Sigmoid colon (tissue), 7 donors: ENCODE measurements around the gene LEMD1. TPM values are rescaled to one million over a fixed set of nuclear protein-coding genes. Genes with fewer than 3 reads are reported as not detected.

Source experiments
- DNase-seq: peaks from one replicate; pipeline ENCODE4 v3.0.0-alpha.2; 2019
- H3K27ac ChIP-seq, 4 donors: fragments of 200-600 bp; sonication (generic); one replicate each; pipeline ENCODE4 v1.5.1; 2016 to 2019; ENCODE audit warnings: mild to moderate bottlenecking in 1 of 4
- H3K27me3 ChIP-seq, 3 donors: fragments of 200-600 bp; sonication (generic); one replicate each; pipeline ENCODE4 v1.5.1; 2019; ENCODE audit warnings: mild to moderate bottlenecking in 1 of 3
- H3K36me3 ChIP-seq, 4 donors: fragments of 200-600 bp; sonication (generic); one replicate each; pipeline ENCODE4 v1.5.1; 2016 to 2019
- H3K4me1 ChIP-seq, 4 donors: fragments of 200-600 bp; sonication (generic); one replicate each; pipeline ENCODE4 v1.5.1; 2017 to 2019
- H3K4me3 ChIP-seq, 4 donors: fragments of 200-600 bp; sonication (generic); one replicate each; pipeline ENCODE4 v1.5.1; 2017 to 2019; ENCODE audit warnings: mild to moderate bottlenecking in 2 of 4, moderate library complexity in 1 of 4
- H3K9me3 ChIP-seq, 4 donors: fragments of 200-600 bp in 3 of 4; sonication (generic) in 3 of 4; one replicate each; pipeline versions ENCODE4 v1.5.1 to v1.6.1; 2013 to 2019
- EP300 ChIP-seq, 4 donors: sonication (generic); formaldehyde crosslinking; IDR thresholded peaks; one replicate each; pipeline ENCODE4 v1.6.1; 2017; ENCODE audit warnings: antibody characterized with exemption in 4 of 4
- POLR2A ChIP-seq, 2 donors: fragments of 450-650 bp; IDR thresholded peaks; one replicate each; pipeline ENCODE4 v1.6.1; 2016; ENCODE audit warnings: antibody characterized with exemption in 2 of 2, mild to moderate bottlenecking in 2 of 2, moderate library complexity in 2 of 2
- POLR2AphosphoS5 ChIP-seq, 4 donors: sonication (generic); formaldehyde crosslinking; IDR thresholded peaks; one replicate each; pipeline ENCODE4 v1.6.1; 2017; ENCODE audit warnings: antibody characterized with exemption in 4 of 4
- WGBS, 2 donors: extraction: QIAGEN DNeasy Blood & Tissue Kit; methylation state at CpG; one replicate each; pipeline ENCODE4 v1.1.7; 2013; 5-methylcytosine and 5-hydroxymethylcytosine counted together
- intact Hi-C: fragments of 100-400 bp; cut with DNase I; formaldehyde crosslinking; loops from one replicate; pipeline ENCODE4 v1.15.1; 2023
- polyA plus RNA-seq, 3 donors: library from polyadenylated mRNA; stranded (reverse); fragments of 200-250 nt; gene quantifications; one replicate each; pipeline ENCODE4 v1.2.3, GENCODE V29; 2013
- total RNA-seq, 4 donors: library from RNA; depleted of rRNA; stranded (reverse); fragments of >200 nt; gene quantifications; one replicate each; pipeline ENCODE4 v1.1.0, GENCODE V29; 2016
- TF ChIP-seq, protein P1 (sequence below), 4 experiments: fragments of 450-650 bp in 3 of 4; fragments of 200-600 bp in 1 of 4; IDR thresholded peaks; one replicate each; pipeline ENCODE4 v1.5.1; 2016 to 2019; ENCODE audit warnings: antibody characterized with exemption in 4 of 4, mild to moderate bottlenecking in 3 of 4, moderate library complexity in 2 of 4
- donor health status: healthy with polysubstance abuse.
- donor health status: Bipolar disorder and iron deficiency.
- donor health status: healthy.

LEMD1 gene
- total and polyA plus RNA-seq, 7 donors: 0.34 TPM; not detected in 6

DNA sequence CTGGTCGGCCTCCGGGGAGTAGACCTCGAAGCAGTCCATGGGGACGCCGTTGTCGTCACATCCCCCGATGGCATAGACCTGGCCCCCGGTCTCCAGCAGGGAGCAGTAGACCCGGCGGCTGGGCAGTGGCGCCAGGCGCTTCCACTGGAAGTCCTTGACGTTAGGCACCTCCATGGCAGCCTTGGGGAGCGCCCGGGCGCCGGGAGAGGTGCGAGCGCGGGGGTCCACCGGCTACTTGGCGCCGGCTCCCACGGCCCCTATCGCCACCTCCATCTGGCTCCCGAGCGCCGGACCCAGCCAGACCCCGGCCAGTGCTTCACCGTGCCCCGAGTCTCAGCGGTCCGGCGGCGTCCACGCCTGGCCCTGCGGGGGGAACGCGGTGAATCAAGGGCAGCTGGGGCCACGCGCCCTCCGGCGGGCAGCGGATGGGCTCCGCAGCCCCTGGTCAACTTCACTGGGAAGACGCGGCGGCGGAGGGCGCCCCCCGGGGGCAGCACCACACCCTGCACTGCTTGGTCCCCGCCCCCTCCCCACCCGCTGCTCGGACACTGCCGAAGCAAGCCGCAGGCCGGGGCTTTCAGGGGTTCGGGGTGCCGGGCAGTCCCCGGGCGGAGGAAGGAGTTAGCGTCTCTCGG, 78.3 kb downstream of the LEMD1 start:
- intact Hi-C loops: no loop called here
- no peak overlapping the region for H3K27ac ChIP-seq
- H3K4me3 ChIP-seq: peak overlapping the region in 3 of 4 donors; percentile 24 to 41 (median 36)
- TF ChIP-seq, protein P1, sequence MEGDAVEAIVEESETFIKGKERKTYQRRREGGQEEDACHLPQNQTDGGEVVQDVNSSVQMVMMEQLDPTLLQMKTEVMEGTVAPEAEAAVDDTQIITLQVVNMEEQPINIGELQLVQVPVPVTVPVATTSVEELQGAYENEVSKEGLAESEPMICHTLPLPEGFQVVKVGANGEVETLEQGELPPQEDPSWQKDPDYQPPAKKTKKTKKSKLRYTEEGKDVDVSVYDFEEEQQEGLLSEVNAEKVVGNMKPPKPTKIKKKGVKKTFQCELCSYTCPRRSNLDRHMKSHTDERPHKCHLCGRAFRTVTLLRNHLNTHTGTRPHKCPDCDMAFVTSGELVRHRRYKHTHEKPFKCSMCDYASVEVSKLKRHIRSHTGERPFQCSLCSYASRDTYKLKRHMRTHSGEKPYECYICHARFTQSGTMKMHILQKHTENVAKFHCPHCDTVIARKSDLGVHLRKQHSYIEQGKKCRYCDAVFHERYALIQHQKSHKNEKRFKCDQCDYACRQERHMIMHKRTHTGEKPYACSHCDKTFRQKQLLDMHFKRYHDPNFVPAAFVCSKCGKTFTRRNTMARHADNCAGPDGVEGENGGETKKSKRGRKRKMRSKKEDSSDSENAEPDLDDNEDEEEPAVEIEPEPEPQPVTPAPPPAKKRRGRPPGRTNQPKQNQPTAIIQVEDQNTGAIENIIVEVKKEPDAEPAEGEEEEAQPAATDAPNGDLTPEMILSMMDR (IDR thresholded peaks at IDR 0.05): no peak
- TF ChIP-seq EP300 (IDR thresholded peaks at IDR 0.05) (no peak), POLR2AphosphoS5 (IDR thresholded peaks at IDR 0.05) (no peak), POLR2A (IDR thresholded peaks at IDR 0.05) (no peak)
- peaks cover 15 to 53% (median 22%) of the 10 kb centered on the region in 3 donors for H3K27me3 ChIP-seq
- no peaks in the 10 kb centered on the region for H3K36me3 ChIP-seq
- WGBS, 2 donors: 3 to 9% methylated on average over 63 of the region's 63 CpGs
- peaks cover 0 to 15% (median 13%) of the 10 kb centered on the region in 4 donors for H3K4me1 ChIP-seq
- H3K9me3 ChIP-seq: no peaks in the 10 kb centered on the region
- DNase-seq: no peak

DNA sequence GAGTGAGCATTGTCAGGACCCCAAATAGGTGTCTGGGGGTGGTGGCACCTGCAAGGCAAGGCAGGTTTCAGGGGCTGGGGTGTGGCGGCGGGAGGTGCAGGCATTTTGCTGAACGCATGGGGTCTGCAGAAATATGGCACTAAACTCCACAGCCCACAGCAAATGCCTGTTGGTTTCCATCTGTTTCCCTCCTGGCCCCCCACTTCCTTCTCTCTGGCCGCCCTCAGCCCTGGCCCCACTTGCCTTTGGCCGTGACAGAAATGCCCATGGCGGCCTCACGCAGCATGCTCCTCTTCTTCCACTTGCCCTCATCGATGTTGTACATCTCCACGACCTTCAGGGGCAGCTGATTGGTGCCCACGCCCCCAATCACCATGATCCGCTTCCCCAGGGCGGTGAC, 78.9 kb downstream of the LEMD1 start:
- WGBS, 2 donors: 56 to 82% methylated on average over 12 of the region's 12 CpGs
- peaks cover 15 to 53% (median 22%) of the 10 kb centered on the region in 3 donors for H3K27me3 ChIP-seq
- H3K9me3 ChIP-seq: no peaks in the 10 kb centered on the region
- H3K4me3 ChIP-seq: no peak overlapping the region
- no peaks in the 10 kb centered on the region for H3K36me3 ChIP-seq
- no peak for DNase-seq
- TF ChIP-seq EP300 (IDR thresholded peaks at IDR 0.05) (no peak), POLR2AphosphoS5 (IDR thresholded peaks at IDR 0.05) (no peak), POLR2A (IDR thresholded peaks at IDR 0.05) (no peak)
- TF ChIP-seq, protein P1 (IDR thresholded peaks at IDR 0.05): no peak
- H3K4me1 ChIP-seq: peaks cover 0 to 15% (median 13%) of the 10 kb centered on the region in 4 donors
- intact Hi-C loops: no loop called here
- H3K27ac ChIP-seq: no peak overlapping the region

DNA sequence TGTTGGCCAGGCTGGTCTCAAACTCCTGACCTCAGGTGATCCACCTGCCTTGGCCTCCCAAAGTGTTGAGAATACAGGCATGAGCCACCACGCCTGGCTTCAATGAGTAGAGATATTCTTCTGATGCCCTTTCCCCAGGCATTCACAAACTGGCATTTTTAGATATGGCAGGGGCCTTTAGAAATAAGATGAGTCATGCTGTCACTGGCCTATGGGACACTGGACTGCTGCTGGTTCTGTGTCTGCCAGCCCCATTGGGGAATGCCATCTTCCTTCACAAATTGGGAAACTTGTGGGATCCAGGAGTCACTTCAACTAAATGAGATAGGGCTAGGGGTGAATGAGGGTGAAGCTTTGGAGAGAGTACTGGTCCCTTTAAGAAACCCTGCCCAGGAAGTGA, 81.2 kb downstream of the LEMD1 start:
- intact Hi-C loops: no loop called here
- Histone ChIP-seq H3K27ac (no peak overlapping the region), H3K27me3 (peaks cover 15 to 36% (median 19%) of the 10 kb centered on the region in 3 donors), H3K4me1 (peaks cover 0 to 15% (median 13%) of the 10 kb centered on the region in 4 donors), H3K36me3 (no peaks in the 10 kb centered on the region), H3K9me3 (no peaks in the 10 kb centered on the region), H3K4me3 (no peak overlapping the region)
- TF ChIP-seq POLR2A (IDR thresholded peaks at IDR 0.05) (no peak), POLR2AphosphoS5 (IDR thresholded peaks at IDR 0.05) (no peak), EP300 (IDR thresholded peaks at IDR 0.05) (no peak)
- TF ChIP-seq, protein P1 (IDR thresholded peaks at IDR 0.05): no peak
- 90 to 92% methylated on average over 1 of the region's 1 CpG for WGBS, 2 donors
- DNase-seq: no peak

DNA sequence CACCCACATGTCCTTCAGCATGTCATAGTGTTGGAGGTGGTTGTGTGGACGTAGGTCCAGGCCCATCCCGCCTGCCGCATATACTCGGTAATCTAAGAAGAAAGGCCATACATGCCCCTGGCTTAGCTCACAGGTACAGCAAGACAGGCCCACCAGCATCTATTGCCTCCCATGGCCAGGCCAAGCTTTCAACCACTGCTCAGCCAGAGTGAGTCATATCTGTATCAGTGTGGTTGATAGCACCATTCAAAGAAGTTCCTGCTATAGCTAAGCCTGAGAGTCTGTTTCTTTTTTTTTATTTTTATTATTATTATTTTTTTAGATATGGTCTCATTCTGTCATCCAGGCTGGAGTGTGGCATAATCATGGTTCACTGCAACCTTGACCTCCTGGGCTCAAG, 82.1 kb downstream of the LEMD1 start:
- WGBS, 2 donors: 89 to 94% methylated on average over 4 of the region's 4 CpGs
- no peak overlapping the region for H3K4me3 ChIP-seq
- DNase-seq: no peak
- peaks cover 0 to 15% (median 13%) of the 10 kb centered on the region in 4 donors for H3K4me1 ChIP-seq
- peaks cover 15 to 32% (median 19%) of the 10 kb centered on the region in 3 donors for H3K27me3 ChIP-seq
- no peaks in the 10 kb centered on the region for H3K9me3 ChIP-seq
- H3K36me3 ChIP-seq: no peaks in the 10 kb centered on the region
- H3K27ac ChIP-seq: no peak overlapping the region
- no peak for TF ChIP-seq POLR2A (IDR thresholded peaks at IDR 0.05)
- TF ChIP-seq, protein P1 (IDR thresholded peaks at IDR 0.05): no peak
- no peak for TF ChIP-seq EP300 (IDR thresholded peaks at IDR 0.05)
- TF ChIP-seq POLR2AphosphoS5 (IDR thresholded peaks at IDR 0.05): no peak
- intact Hi-C loops: no loop called here
